Neural progenitor cell (in vitro differentiated cells): ENCODE measurements around the gene TOGARAM1. TPM values are rescaled to one million over a fixed set of nuclear protein-coding genes. Genes with fewer than 3 reads are reported as not detected.

ENCODE experiments used
- DNase-seq: peaks from one replicate; pipeline ENCODE4 v3.0.0-alpha.2; 2016; ENCODE audit warnings: low spot score
- H2AFZ ChIP-seq: fragments of 200-600 bp; sonication (generic); replicated peaks from 2 replicates; pipeline ENCODE4 v1.6.1; 2016; ENCODE audit warnings: antibody characterized with exemption
- H3F3A ChIP-seq: fragments of 200-600 bp; sonication (generic); 2 replicates; pipeline ENCODE4 v1.6.1; 2016; ENCODE audit warnings: antibody characterized with exemption, low read depth
- H3K27ac ChIP-seq: fragments of 200-600 bp; sonication (generic); 2 replicates; pipeline ENCODE4 v1.5.1; 2016; ENCODE audit warnings: mild to moderate bottlenecking
- H3K27me3 ChIP-seq: fragments of 200-600 bp; sonication (generic); 2 replicates; pipeline ENCODE4 v1.6.1; 2016; ENCODE audit warnings: mild to moderate bottlenecking, moderate library complexity
- H3K36me3 ChIP-seq: fragments of 200-600 bp; sonication (generic); 2 replicates; pipeline ENCODE4 v1.5.1; 2016
- H3K4me1 ChIP-seq: fragments of 200-600 bp; sonication (generic); 2 replicates; pipeline ENCODE4 v1.6.1; 2016; ENCODE audit warnings: mixed run types
- H3K4me2 ChIP-seq: fragments of 200-600 bp; sonication (generic); 2 replicates; pipeline ENCODE4 v1.6.1; 2016
- H3K4me3 ChIP-seq: fragments of 200-600 bp; sonication (generic); 2 replicates; pipeline ENCODE4 v1.5.1; 2016
- H3K79me2 ChIP-seq: fragments of 200-600 bp; sonication (generic); 2 replicates; pipeline ENCODE4 v1.6.1; 2016; ENCODE audit warnings: low read depth
- H3K9ac ChIP-seq: fragments of 200-600 bp; sonication (generic); 2 replicates; pipeline ENCODE4 v1.6.1; 2016
- H3K9me3 ChIP-seq: fragments of 200-600 bp; sonication (generic); 2 replicates; pipeline ENCODE4 v1.5.1; 2016; ENCODE audit warnings: low read depth
- H4K20me1 ChIP-seq: fragments of 200-600 bp; sonication (generic); 2 replicates; pipeline ENCODE4 v1.6.1; 2016; ENCODE audit warnings: low read depth
- H3K27ac Mint-ChIP-seq: 3 replicates; pipeline ENCODE4 v1.8.0; 2021; ENCODE audit warnings: mixed read lengths
- H3K27me3 Mint-ChIP-seq: 2 replicates; pipeline ENCODE4 v1.8.0; 2022; ENCODE audit warnings: low read depth, mild to moderate bottlenecking, inconsistent platforms, moderate library complexity, mixed read lengths; ENCODE audit not compliant: insufficient read depth
- H3K36me3 Mint-ChIP-seq: 3 replicates; pipeline ENCODE4 v1.8.0; 2021; ENCODE audit warnings: mixed read lengths
- H3K4me1 Mint-ChIP-seq: 3 replicates; pipeline ENCODE4 v1.8.0; 2021; ENCODE audit warnings: mixed read lengths
- H3K4me3 Mint-ChIP-seq: 3 replicates; pipeline ENCODE4 v1.8.0; 2021; ENCODE audit warnings: mild to moderate bottlenecking, moderate library complexity, mixed read lengths
- H3K9me3 Mint-ChIP-seq: 3 replicates; pipeline ENCODE4 v1.8.0; 2020; ENCODE audit warnings: mixed read lengths
- EZH2 ChIP-seq: fragments of 200-600 bp; sonication (generic); IDR thresholded peaks from 2 replicates; pipeline ENCODE4 v1.6.1; 2017; ENCODE audit warnings: antibody characterized with exemption, mild to moderate bottlenecking, moderate library complexity
- EZH2phosphoT487 ChIP-seq: fragments of 200-600 bp; sonication (generic); IDR thresholded peaks from 2 replicates; pipeline ENCODE4 v1.6.1; 2017; ENCODE audit warnings: antibody characterized with exemption
- total RNA-seq: library from RNA; depleted of rRNA; stranded (reverse); fragments of >200 nt; gene quantifications from 2 replicates; pipeline ENCODE4 v1.2.3, GENCODE V29; 2015; ENCODE audit warnings: low replicate concordance
- TF ChIP-seq, protein P1 (sequence below): fragments of 200-600 bp; sonication (generic); IDR thresholded peaks from 2 replicates; pipeline ENCODE4 v1.5.1; 2017; ENCODE audit warnings: antibody characterized with exemption, mild to moderate bottlenecking

TOGARAM1 gene
- total RNA-seq, 1 donor from 2014 or later: 23.1 TPM

DNA sequence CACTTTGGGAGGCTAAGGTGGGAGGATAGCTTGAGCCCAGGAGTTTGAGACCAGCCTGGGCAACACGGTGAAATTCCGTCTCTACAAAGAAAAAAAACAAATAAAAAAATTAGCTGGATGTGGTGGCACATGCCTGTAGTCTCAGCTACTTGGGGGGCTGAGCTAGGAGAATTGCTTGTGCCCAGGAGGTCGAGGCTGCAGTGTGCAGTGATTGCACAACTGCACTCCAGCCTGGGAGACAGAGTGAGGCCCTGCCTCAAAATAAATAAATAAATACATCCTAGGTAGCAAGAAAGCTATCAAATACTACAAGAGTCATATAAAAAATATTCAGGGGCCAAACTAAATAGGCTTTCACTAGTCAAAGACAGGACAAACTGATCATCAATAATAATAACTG, 6.5 kb upstream of the TOGARAM1 start:
- Histone ChIP-seq H3K79me2 (peaks cover 88% of the 10 kb centered on the region), H3K36me3 (no peaks in the 10 kb centered on the region), H2AFZ (no peak overlapping the region), H3K9ac (no peak overlapping the region), H3K27me3 (no peaks in the 10 kb centered on the region), H3K4me1 (peaks cover 7% of the 10 kb centered on the region), H3K4me3 (no peak overlapping the region), H3F3A (no peaks in the 10 kb centered on the region), H3K4me2 (no peak overlapping the region), H3K9me3 (no peaks in the 10 kb centered on the region), H4K20me1 (peaks cover 42% of the 10 kb centered on the region), H3K27ac (no peak overlapping the region)
- Mint-ChIP-seq H3K4me1 (peaks cover 11% of the 10 kb centered on the region), H3K27ac (no peak overlapping the region), H3K36me3 (peaks cover 1% of the 10 kb centered on the region), H3K27me3 (no peaks in the 10 kb centered on the region), H3K4me3 (no peak overlapping the region), H3K9me3 (no peaks in the 10 kb centered on the region)
- DNase-seq: no peak
- TF ChIP-seq EZH2phosphoT487: no peak
- TF ChIP-seq, protein P1, sequence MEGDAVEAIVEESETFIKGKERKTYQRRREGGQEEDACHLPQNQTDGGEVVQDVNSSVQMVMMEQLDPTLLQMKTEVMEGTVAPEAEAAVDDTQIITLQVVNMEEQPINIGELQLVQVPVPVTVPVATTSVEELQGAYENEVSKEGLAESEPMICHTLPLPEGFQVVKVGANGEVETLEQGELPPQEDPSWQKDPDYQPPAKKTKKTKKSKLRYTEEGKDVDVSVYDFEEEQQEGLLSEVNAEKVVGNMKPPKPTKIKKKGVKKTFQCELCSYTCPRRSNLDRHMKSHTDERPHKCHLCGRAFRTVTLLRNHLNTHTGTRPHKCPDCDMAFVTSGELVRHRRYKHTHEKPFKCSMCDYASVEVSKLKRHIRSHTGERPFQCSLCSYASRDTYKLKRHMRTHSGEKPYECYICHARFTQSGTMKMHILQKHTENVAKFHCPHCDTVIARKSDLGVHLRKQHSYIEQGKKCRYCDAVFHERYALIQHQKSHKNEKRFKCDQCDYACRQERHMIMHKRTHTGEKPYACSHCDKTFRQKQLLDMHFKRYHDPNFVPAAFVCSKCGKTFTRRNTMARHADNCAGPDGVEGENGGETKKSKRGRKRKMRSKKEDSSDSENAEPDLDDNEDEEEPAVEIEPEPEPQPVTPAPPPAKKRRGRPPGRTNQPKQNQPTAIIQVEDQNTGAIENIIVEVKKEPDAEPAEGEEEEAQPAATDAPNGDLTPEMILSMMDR: no peak
- TF ChIP-seq EZH2: no peak

DNA sequence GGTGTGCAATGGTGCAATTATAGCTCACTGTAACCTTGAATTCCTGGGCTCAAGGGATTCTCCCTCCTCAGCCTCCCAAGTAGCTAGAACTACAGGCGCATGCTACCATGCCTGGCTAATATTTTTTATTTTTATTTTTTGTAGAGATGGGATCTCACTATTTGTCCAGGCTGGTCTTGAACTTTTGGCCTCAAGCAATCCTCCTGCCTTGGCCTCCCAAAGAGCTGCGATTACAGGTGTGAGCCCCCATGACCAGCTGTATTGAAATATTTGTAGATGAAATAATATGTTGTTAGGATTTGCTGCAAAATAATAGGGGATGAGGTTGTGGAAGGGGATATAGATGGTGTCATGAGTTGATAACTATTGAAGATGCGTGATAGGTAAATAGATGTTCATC, 5.1 kb upstream of the TOGARAM1 start:
- Histone ChIP-seq H3K36me3 (no peaks in the 10 kb centered on the region), H4K20me1 (peaks cover 42% of the 10 kb centered on the region), H2AFZ (no peak overlapping the region), H3F3A (peaks cover 5% of the 10 kb centered on the region), H3K4me2 (no peak overlapping the region), H3K27me3 (no peaks in the 10 kb centered on the region), H3K4me3 (no peak overlapping the region), H3K4me1 (peaks cover 7% of the 10 kb centered on the region), H3K27ac (no peak overlapping the region), H3K9me3 (no peaks in the 10 kb centered on the region), H3K9ac (no peak overlapping the region), H3K79me2 (peaks cover 87% of the 10 kb centered on the region)
- Mint-ChIP-seq H3K4me3 (no peak overlapping the region), H3K36me3 (no peaks in the 10 kb centered on the region), H3K27ac (no peak overlapping the region), H3K4me1 (peaks cover 11% of the 10 kb centered on the region), H3K27me3 (no peaks in the 10 kb centered on the region), H3K9me3 (no peaks in the 10 kb centered on the region)
- no peak for DNase-seq
- TF ChIP-seq, protein P1: no peak
- TF ChIP-seq EZH2phosphoT487 (no peak), EZH2 (no peak)

DNA sequence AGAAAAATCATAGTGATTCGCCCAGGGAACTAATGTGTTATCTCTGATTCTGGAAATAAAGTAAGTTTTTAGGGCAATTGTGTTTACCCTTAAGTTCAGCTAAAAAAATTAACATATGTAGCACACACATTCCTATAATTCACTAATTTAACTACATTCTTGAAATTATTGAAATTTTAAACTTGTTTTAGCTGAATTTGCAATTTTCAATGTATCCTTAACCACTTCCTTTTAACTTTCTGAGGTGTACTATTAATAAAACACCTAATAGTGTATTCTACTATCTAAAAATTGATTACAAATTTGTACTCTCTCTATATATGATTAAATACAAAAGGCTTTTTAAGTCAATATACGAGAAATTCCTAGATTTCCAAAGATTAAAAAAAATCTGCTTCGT, 2.5 kb upstream of the TOGARAM1 start:
- Histone ChIP-seq H2AFZ (no peak overlapping the region), H3K9me3 (no peaks in the 10 kb centered on the region), H3K4me1 (peaks cover 7% of the 10 kb centered on the region), H4K20me1 (peaks cover 45% of the 10 kb centered on the region), H3K4me2 (peak overlapping the region; percentile 82), H3F3A (peaks cover 20% of the 10 kb centered on the region), H3K36me3 (no peaks in the 10 kb centered on the region), H3K4me3 (peak overlapping the region; percentile 78), H3K27ac (no peak overlapping the region), H3K9ac (no peak overlapping the region), H3K27me3 (no peaks in the 10 kb centered on the region), H3K79me2 (peaks cover 91% of the 10 kb centered on the region)
- peaks cover 20% of the 10 kb centered on the region for H3K4me1 Mint-ChIP-seq
- peak overlapping the region; percentile 57 for H3K27ac Mint-ChIP-seq
- peaks cover 7% of the 10 kb centered on the region for H3K36me3 Mint-ChIP-seq
- no peak overlapping the region for H3K4me3 Mint-ChIP-seq
- TF ChIP-seq EZH2: no peak
- TF ChIP-seq EZH2phosphoT487: no peak
- TF ChIP-seq, protein P1: no peak
- no peaks in the 10 kb centered on the region for H3K27me3 Mint-ChIP-seq
- DNase-seq: no peak
- peaks cover 18% of the 10 kb centered on the region for H3K9me3 Mint-ChIP-seq
